Stimulated activated CD8-positive, alpha-beta memory T cell treated with anti-CD3 and anti-CD28 coated beads, Interleukin-15, amount 100 ng/mL, for 24 hours (primary cell): ENCODE measurements around the gene SH3BP2.

Experiments used
- DNase-seq: peaks from one replicate; pipeline ENCODE4 v3.0.0-alpha.2; 2020; ENCODE audit warnings: low read depth

The SH3BP2 gene

GRCh38 chr4:2803624-2804448 is 11.0 kb downstream of the SH3BP2 start:
- DNase-seq: no peak

GRCh38 chr4:2804449-2804972 is 11.6 kb downstream of the SH3BP2 start:
- DNase-seq: no peak

- DNase-seq: no peak
Observed at GRCh38 chr4:2804973-2805501, 12.2 kb downstream of the SH3BP2 start.

- no peak for DNase-seq
Observed at GRCh38 chr4:2805712-2806389, 13.0 kb downstream of the SH3BP2 start.

GRCh38 chr4:2806390-2807355 is 13.8 kb downstream of the SH3BP2 start:
- no peak for DNase-seq

GRCh38 chr4:2807571-2807970 is 14.7 kb downstream of the SH3BP2 start:
- DNase-seq: no peak

GRCh38 chr4:2808001-2808400 is 15.1 kb downstream of the SH3BP2 start:
- DNase-seq: no peak

- no peak for DNase-seq
Observed at GRCh38 chr4:2809610-2810180, 16.8 kb downstream of the SH3BP2 start.

- DNase-seq: no peak
Observed at GRCh38 chr4:2810388-2810787, 17.5 kb downstream of the SH3BP2 start.

- no peak for DNase-seq
Observed at GRCh38 chr4:2811830-2812611, 19.1 kb downstream of the SH3BP2 start.

GRCh38 chr4:2812612-2813354 is 19.9 kb downstream of the SH3BP2 start:
- DNase-seq: no peak

- DNase-seq: no peak
Observed at GRCh38 chr4:2813446-2814405, 20.8 kb downstream of the SH3BP2 start.

- no peak for DNase-seq
Observed at GRCh38 chr4:2814627-2815270, 21.9 kb downstream of the SH3BP2 start.

- DNase-seq: no peak
Observed at GRCh38 chr4:2816401-2816954, 23.6 kb downstream of the SH3BP2 start.

GRCh38 chr4:2817137-2817536 is 24.3 kb downstream of the SH3BP2 start:
- DNase-seq: no peak

- DNase-seq: no peak
Observed at GRCh38 chr4:2817701-2818350, 24.9 kb downstream of the SH3BP2 start.

- no peak for DNase-seq
Observed at GRCh38 chr4:2818351-2818939, 25.6 kb downstream of the SH3BP2 start.
